ENCODE measurements around the gene PSMA3.
"Not testable (repeated sequence)": the region's sequence is repeated elsewhere in the genome, so short reads cannot be mapped to it uniquely, and the experiment has no call there.

GRCh38 chr14:58262005-58262404, 17.4 kb downstream of the PSMA3 start:
- TF ChIP-seq CTCF (IDR thresholded peaks at IDR 0.05; ENCODE audit: low read length); EZH2phosphoT487 (IDR thresholded peaks at IDR 0.05; ENCODE audit: low read length); EZH2 (optimal IDR thresholded peaks at IDR 0.05; ENCODE audit: low read depth, low read length): not testable (repeated sequence)
